Stimulated activated CD4-positive, alpha-beta T cell treated with anti-CD3 and anti-CD28 coated beads, Interleukin-4, amount 100 ng/mL, for 1 hour (primary cell): ENCODE measurements around the gene SNAPIN.

ENCODE experiments used
- DNase-seq: peaks from one replicate; pipeline ENCODE4 v3.0.0-alpha.2; 2020

SNAPIN gene

GRCh38 chr1:153658400-153659174 is at the start of gene SNAPIN:
Gene SNAPIN, plus strand, starts transcription at chr1:153658703. Its CDS starts 41 bp downstream, at chr1:153658744.
- DNase-seq, result peak; percentile 92

- DNase-seq, result no peak
These were observed 49.5 kb upstream of the SNAPIN start for GRCh38 chr1:153608742-153609584.

- no peak for DNase-seq
These were observed 49.0 kb upstream of the SNAPIN start for GRCh38 chr1:153609585-153609907.

GRCh38 chr1:153610334-153610733 is 48.2 kb upstream of the SNAPIN start:
- DNase-seq, result no peak

- DNase-seq, result no peak
These were observed 47.6 kb upstream of the SNAPIN start for GRCh38 chr1:153610811-153611301.

GRCh38 chr1:153611356-153611755 is 47.1 kb upstream of the SNAPIN start:
- no peak for DNase-seq

- DNase-seq, result no peak
These were observed 46.3 kb upstream of the SNAPIN start for GRCh38 chr1:153612111-153612754.

- DNase-seq, result no peak
These were observed 45.7 kb upstream of the SNAPIN start, which contains the start of gene S100A16 for GRCh38 chr1:153612755-153613331. Gene S100A16, minus strand, starts transcription at chr1:153613137. Its CDS starts 4,986 bp downstream, at chr1:153608151.

GRCh38 chr1:153613406-153613805 is 45.1 kb upstream of the SNAPIN start:
- no peak for DNase-seq

- no peak for DNase-seq
These were observed 44.2 kb upstream of the SNAPIN start for GRCh38 chr1:153614189-153614900.

- no peak for DNase-seq
These were observed 43.6 kb upstream of the SNAPIN start for GRCh38 chr1:153614906-153615305.

- no peak for DNase-seq
These were observed 43.1 kb upstream of the SNAPIN start for GRCh38 chr1:153615406-153615805.

GRCh38 chr1:153616144-153616916 is 42.2 kb upstream of the SNAPIN start, which contains the start of gene S100A14:
Gene S100A14, minus strand, starts transcription at chr1:153616325. Its CDS starts 467 bp downstream, at chr1:153615858.
- DNase-seq, result no peak

- DNase-seq, result no peak
These were observed 41.6 kb upstream of the SNAPIN start for GRCh38 chr1:153616917-153617311.

GRCh38 chr1:153617663-153618062 is 40.8 kb upstream of the SNAPIN start:
- no peak for DNase-seq

GRCh38 chr1:153619171-153619570 is 39.3 kb upstream of the SNAPIN start:
- no peak for DNase-seq

GRCh38 chr1:153623101-153623500 is 35.4 kb upstream of the SNAPIN start:
- no peak for DNase-seq

GRCh38 chr1:153624965-153625611 is 33.4 kb upstream of the SNAPIN start:
- no peak for DNase-seq

GRCh38 chr1:153626477-153626903 is 32.0 kb upstream of the SNAPIN start:
- no peak for DNase-seq

- DNase-seq, result no peak
These were observed 31.4 kb upstream of the SNAPIN start, which contains the start of gene S100A13 for GRCh38 chr1:153626904-153627714. Gene S100A13, minus strand, starts transcription at chr1:153627505. Its CDS starts 1,033 bp downstream, at chr1:153626472.
